ENCODE data around the gene GPAT3.

The GPAT3 gene

GRCh38 chr4:83626245-83626836, 90.4 kb downstream of the GPAT3 start (continued):
- TF ChIP-seq, protein P1, sequence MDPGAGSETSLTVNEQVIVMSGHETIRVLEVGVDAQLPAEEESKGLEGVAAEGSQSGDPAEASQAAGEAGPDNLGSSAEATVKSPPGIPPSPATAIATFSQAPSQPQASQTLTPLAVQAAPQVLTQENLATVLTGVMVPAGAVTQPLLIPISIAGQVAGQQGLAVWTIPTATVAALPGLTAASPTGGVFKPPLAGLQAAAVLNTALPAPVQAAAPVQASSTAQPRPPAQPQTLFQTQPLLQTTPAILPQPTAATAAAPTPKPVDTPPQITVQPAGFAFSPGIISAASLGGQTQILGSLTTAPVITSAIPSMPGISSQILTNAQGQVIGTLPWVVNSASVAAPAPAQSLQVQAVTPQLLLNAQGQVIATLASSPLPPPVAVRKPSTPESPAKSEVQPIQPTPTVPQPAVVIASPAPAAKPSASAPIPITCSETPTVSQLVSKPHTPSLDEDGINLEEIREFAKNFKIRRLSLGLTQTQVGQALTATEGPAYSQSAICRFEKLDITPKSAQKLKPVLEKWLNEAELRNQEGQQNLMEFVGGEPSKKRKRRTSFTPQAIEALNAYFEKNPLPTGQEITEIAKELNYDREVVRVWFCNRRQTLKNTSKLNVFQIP (CRISPR knock-in tag; IDR thresholded peaks at IDR 0.05; ENCODE audit: borderline replicate concordance, low read depth), result no peak
- TF ChIP-seq ZFP3 (CRISPR knock-in tag; IDR thresholded peaks at IDR 0.05) (no peak), ZNF8 (CRISPR knock-in tag; IDR thresholded peaks at IDR 0.05) (no peak), ESRRG (CRISPR knock-in tag; IDR thresholded peaks at IDR 0.05) (no peak), PPARA (CRISPR knock-in tag; IDR thresholded peaks at IDR 0.05; ENCODE audit: borderline replicate concordance) (no peak), RARB (CRISPR knock-in tag; IDR thresholded peaks at IDR 0.05) (no peak), TOX (CRISPR knock-in tag; IDR thresholded peaks at IDR 0.05; ENCODE audit: borderline replicate concordance) (no peak), OSR1 (CRISPR knock-in tag; IDR thresholded peaks at IDR 0.05) (no peak), BACH2 (CRISPR knock-in tag; IDR thresholded peaks at IDR 0.05; ENCODE audit: borderline replicate concordance) (no peak)
- TF ChIP-seq, protein P2, sequence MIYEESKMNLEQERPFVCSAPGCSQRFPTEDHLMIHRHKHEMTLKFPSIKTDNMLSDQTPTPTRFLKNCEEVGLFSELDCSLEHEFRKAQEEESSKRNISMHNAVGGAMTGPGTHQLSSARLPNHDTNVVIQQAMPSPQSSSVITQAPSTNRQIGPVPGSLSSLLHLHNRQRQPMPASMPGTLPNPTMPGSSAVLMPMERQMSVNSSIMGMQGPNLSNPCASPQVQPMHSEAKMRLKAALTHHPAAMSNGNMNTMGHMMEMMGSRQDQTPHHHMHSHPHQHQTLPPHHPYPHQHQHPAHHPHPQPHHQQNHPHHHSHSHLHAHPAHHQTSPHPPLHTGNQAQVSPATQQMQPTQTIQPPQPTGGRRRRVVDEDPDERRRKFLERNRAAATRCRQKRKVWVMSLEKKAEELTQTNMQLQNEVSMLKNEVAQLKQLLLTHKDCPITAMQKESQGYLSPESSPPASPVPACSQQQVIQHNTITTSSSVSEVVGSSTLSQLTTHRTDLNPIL (CRISPR knock-in tag; IDR thresholded peaks at IDR 0.05; ENCODE audit: low read depth), result no peak

DNA sequence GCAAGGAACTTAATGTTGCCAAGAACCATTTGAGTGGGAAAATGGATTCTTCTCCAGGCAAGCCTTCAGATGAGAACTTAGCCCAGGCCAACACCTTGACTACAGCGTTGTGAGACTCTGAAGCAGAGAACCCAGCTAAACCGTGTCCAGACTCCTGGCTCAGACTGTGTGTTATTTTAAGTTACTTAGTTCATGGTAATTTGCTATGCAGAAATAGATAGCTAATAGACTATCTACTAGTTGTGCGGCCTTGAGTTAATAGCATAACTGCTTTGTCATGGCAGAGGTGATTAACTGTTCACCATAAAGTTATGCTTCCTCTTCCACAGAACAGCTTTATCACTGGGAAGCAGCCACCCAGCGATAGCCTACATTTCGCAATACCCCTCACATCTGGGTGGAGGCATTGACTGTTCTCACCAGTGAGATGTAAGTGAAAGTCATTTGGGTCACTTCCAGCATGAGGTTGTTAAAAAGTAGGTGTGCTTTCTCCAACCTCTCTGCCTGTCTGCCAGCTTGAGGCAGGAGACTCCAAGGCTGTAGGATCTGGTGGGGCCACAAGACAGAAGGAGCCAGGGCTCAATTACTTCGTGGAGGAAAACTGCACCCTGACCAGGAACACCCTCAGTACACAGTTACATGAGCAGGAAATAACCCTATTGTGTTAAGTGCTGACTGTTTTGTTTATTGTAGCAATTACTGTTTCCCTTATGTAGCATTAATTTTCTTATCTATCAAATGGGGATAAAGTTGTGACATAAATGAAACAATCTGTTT, 94.2 kb downstream of the GPAT3 start:
- ATAC-seq, result no peak
- no peak for TF ChIP-seq CSRNP3 (CRISPR knock-in tag; IDR thresholded peaks at IDR 0.05)
- no peak for TF ChIP-seq PATZ1 (CRISPR knock-in tag; IDR thresholded peaks at IDR 0.05; ENCODE audit: borderline replicate concordance)

DNA sequence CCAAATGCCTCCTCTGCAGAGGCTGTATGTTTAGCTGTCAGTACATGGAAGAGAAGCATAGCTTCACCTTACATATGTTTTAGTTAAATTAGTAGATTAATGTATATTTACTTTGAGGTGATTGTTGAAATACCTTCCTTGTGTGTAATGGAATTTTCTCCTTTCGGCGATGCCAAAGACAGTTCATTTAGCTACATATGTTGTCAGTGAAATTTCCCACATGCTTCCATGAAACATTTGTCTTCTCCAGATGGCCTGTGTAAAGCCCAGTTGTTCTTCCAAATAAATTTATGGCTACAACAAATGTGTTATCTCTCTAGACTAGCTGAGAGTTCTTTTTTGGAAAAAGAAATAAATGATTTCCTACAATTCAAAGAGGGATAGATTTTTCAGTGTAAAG, 95.2 kb downstream of the GPAT3 start:
- no peak for TF ChIP-seq SNAI2 (CRISPR knock-in tag; IDR thresholded peaks at IDR 0.05)
- TF ChIP-seq ZNF565 (CRISPR knock-in tag; conservative IDR thresholded peaks at IDR 0.05; ENCODE audit: low read depth), result no peak
- no peak for TF ChIP-seq OSR1 (CRISPR knock-in tag; IDR thresholded peaks at IDR 0.05)
- no peak for TF ChIP-seq TCF4 (CRISPR knock-in tag; IDR thresholded peaks at IDR 0.05; ENCODE audit: borderline replicate concordance)
- TF ChIP-seq BACH2 (CRISPR knock-in tag; IDR thresholded peaks at IDR 0.05; ENCODE audit: borderline replicate concordance), result no peak
- TF ChIP-seq PATZ1 (CRISPR knock-in tag; IDR thresholded peaks at IDR 0.05; ENCODE audit: borderline replicate concordance), result no peak
- no peak for TF ChIP-seq ZNF8 (CRISPR knock-in tag; IDR thresholded peaks at IDR 0.05)
- TF ChIP-seq ZNF70 (CRISPR knock-in tag; IDR thresholded peaks at IDR 0.05), result no peak
- no peak for TF ChIP-seq CSDC2 (CRISPR knock-in tag; IDR thresholded peaks at IDR 0.05)
- no peak for ATAC-seq

GRCh38 chr4:83636930-83637329, 101.0 kb downstream of the GPAT3 start:
- ATAC-seq, result no peak
- TF ChIP-seq ZNF8 (CRISPR knock-in tag; IDR thresholded peaks at IDR 0.05) (no peak), ZC3H10 (CRISPR knock-in tag; IDR thresholded peaks at IDR 0.05) (no peak), CSDC2 (CRISPR knock-in tag; IDR thresholded peaks at IDR 0.05) (no peak), CSRNP3 (CRISPR knock-in tag; IDR thresholded peaks at IDR 0.05) (no peak), ARNTL (CRISPR knock-in tag; IDR thresholded peaks at IDR 0.05; ENCODE audit: borderline replicate concordance, low read depth) (no peak), PPARA (CRISPR knock-in tag; IDR thresholded peaks at IDR 0.05; ENCODE audit: borderline replicate concordance) (no peak), OSR1 (CRISPR knock-in tag; IDR thresholded peaks at IDR 0.05) (no peak), ISL1 (CRISPR knock-in tag; IDR thresholded peaks at IDR 0.05) (no peak), RARB (CRISPR knock-in tag; IDR thresholded peaks at IDR 0.05) (no peak), ZFP30 (CRISPR knock-in tag; IDR thresholded peaks at IDR 0.05) (no peak), TCF4 (CRISPR knock-in tag; IDR thresholded peaks at IDR 0.05; ENCODE audit: borderline replicate concordance) (no peak), ZNF70 (CRISPR knock-in tag; IDR thresholded peaks at IDR 0.05) (no peak)
- TF ChIP-seq, protein P1 (CRISPR knock-in tag; IDR thresholded peaks at IDR 0.05; ENCODE audit: borderline replicate concordance, low read depth), result no peak
- TF ChIP-seq, protein P2 (CRISPR knock-in tag; IDR thresholded peaks at IDR 0.05; ENCODE audit: low read depth), result no peak
